Astrocyte (in vitro differentiated cells and primary cell): Measurements from ENCODE around the gene SAMD4A. TPM values are rescaled to one million over a fixed set of nuclear protein-coding genes. Genes with fewer than 3 reads are reported as not detected.
A peak's percentile ranks its signal among the peaks of the same experiment; 100 is the strongest.

Experiments
- DNase-seq: peaks from one replicate; pipeline ENCODE4 v3.0.0-alpha.2; 2010; ENCODE audit warnings: low read depth
- FAIRE-seq: peaks from 2 replicates; lab custom pipeline; 2011; peaks lifted over from hg19 to GRCh38; lab: Jason Lieb, UNC
- H2AFZ ChIP-seq: 2 replicates; pipeline ENCODE4 v1.6.0; 2012; ENCODE audit warnings: low read depth, low read length, inconsistent platforms
- H3K27ac ChIP-seq: 2 replicates; pipeline ENCODE4 v1.5.1; 2011; ENCODE audit warnings: low read depth, low read length, inconsistent platforms
- H3K27me3 ChIP-seq: 2 replicates; pipeline ENCODE4 v1.6.0; 2011; ENCODE audit warnings: low read length, inconsistent platforms; ENCODE audit not compliant: insufficient read depth
- H3K36me3 ChIP-seq: 2 replicates; pipeline ENCODE4 v1.5.1; 2011; ENCODE audit warnings: low read length, inconsistent platforms; ENCODE audit not compliant: insufficient read depth
- H3K4me1 ChIP-seq: 2 replicates; pipeline ENCODE4 v1.5.1; 2011; ENCODE audit warnings: low read length, inconsistent platforms; ENCODE audit not compliant: insufficient read depth
- H3K4me2 ChIP-seq: 2 replicates; pipeline ENCODE4 v1.6.0; 2012; ENCODE audit warnings: low read length, inconsistent platforms
- H3K4me3 ChIP-seq: 2 replicates; pipeline ENCODE4 v1.5.1; 2011; ENCODE audit warnings: low read depth, mild to moderate bottlenecking, low read length, inconsistent platforms; ENCODE audit not compliant: insufficient read depth
- H3K79me2 ChIP-seq: 2 replicates; pipeline ENCODE4 v1.6.0; 2012; ENCODE audit warnings: mild to moderate bottlenecking, low read length, inconsistent platforms; ENCODE audit not compliant: insufficient read depth
- H3K9ac ChIP-seq: 2 replicates; pipeline ENCODE4 v1.6.0; 2012; ENCODE audit warnings: mild to moderate bottlenecking, low read length, inconsistent platforms
- H3K9me3 ChIP-seq: 2 replicates; pipeline ENCODE4 v1.5.1; 2012; ENCODE audit warnings: low read depth, mild to moderate bottlenecking, low read length, inconsistent platforms; ENCODE audit not compliant: insufficient read depth
- H4K20me1 ChIP-seq: 2 replicates; pipeline ENCODE4 v1.6.0; 2012; ENCODE audit warnings: low read length, inconsistent platforms; ENCODE audit not compliant: insufficient read depth
- H3K27ac Mint-ChIP-seq: one replicate; pipeline ENCODE4 v1.8.0; 2021; ENCODE audit warnings: mild to moderate bottlenecking, mixed read lengths; ENCODE audit not compliant: unreplicated experiment
- H3K27me3 Mint-ChIP-seq: one replicate; pipeline ENCODE4 v1.8.0; 2021; ENCODE audit warnings: low read depth, mixed read lengths; ENCODE audit not compliant: unreplicated experiment
- H3K36me3 Mint-ChIP-seq: one replicate; pipeline ENCODE4 v1.8.0; 2021; ENCODE audit warnings: low read depth, mixed read lengths; ENCODE audit not compliant: unreplicated experiment
- H3K4me1 Mint-ChIP-seq: one replicate; pipeline ENCODE4 v1.8.0; 2021; ENCODE audit warnings: low read depth, mixed read lengths; ENCODE audit not compliant: unreplicated experiment
- H3K4me3 Mint-ChIP-seq: one replicate; pipeline ENCODE4 v1.8.0; 2021; ENCODE audit warnings: mild to moderate bottlenecking, moderate library complexity, mixed read lengths; ENCODE audit not compliant: unreplicated experiment
- H3K9me3 Mint-ChIP-seq: one replicate; pipeline ENCODE4 v1.8.0; 2021; ENCODE audit warnings: mild to moderate bottlenecking, mixed read lengths; ENCODE audit not compliant: unreplicated experiment
- CTCF ChIP-seq: IDR thresholded peaks from 2 replicates; pipeline ENCODE4 v1.5.1; 2011; ENCODE audit warnings: low read depth, mild to moderate bottlenecking, inconsistent platforms, low read length, moderate library complexity; ENCODE audit not compliant: insufficient read depth
- EZH2 ChIP-seq: IDR thresholded peaks from 2 replicates; pipeline ENCODE4 v1.6.1; 2012; ENCODE audit warnings: mild to moderate bottlenecking, low read length, inconsistent platforms; ENCODE audit not compliant: insufficient read depth
- total RNA-seq: library from RNA; stranded (reverse); gene quantifications from 2 replicates; pipeline ENCODE4 v1.2.1, GENCODE V29; 2021

Gene SAMD4A
- total RNA-seq, 1 donor from 2014 or later, result 68.2 TPM

DNA sequence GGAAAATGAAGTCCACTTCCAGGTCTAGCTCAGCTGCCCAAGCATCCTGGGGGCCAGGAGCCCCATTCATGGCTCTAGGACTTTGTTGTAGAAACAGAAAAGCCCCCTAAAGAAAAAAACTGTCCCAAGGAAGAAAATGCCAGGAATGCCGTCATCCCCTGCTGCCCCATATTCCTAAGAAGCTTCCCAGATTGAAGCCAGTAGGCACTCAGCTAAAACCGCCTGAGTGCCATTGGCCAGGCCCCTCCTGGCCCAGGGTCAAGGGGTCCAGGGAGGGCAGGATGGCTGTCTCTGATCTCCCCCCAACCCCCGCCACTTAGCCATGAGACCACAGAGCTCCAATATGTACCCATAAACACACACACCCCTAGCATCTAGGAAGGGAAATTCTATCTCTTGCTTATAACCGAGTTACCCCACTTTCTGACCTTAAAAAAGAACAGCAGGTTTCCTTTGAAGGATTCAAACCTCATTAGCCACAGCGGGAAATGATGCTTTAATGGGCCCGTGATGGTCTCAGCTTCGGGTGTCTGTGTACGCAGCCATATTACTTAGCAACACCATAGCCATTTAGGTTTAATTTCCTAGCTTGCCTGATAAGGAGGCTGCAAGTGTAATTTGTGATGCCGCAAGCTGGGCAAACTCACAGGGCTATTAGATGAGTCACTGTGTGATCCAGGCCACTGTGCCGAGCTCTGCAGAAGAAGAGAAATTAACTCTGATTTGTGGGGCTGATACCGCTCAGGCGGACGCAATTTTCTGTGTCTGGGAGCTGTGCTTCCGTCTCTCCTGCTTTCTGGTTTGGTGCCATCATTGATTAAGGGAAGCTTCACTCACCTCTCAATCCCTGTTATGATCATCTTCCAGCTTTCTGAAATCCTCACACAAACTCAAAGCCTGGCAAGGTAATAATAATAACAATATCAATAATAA lies 251.5 kb downstream of the SAMD4A start:
- peaks cover 5% of the 10 kb centered on the region for H3K27me3 ChIP-seq
- H3K4me1 Mint-ChIP-seq, result peaks cover 8% of the 10 kb centered on the region
- peak overlapping the region; percentile 17 for H3K9ac ChIP-seq
- no peaks in the 10 kb centered on the region for H4K20me1 ChIP-seq
- no peak overlapping the region for H3K27ac Mint-ChIP-seq
- no peaks in the 10 kb centered on the region for H3K79me2 ChIP-seq
- no peak overlapping the region for H3K27ac ChIP-seq
- DNase-seq (peak; percentile 95), FAIRE-seq (peak; percentile 87)
- no peaks in the 10 kb centered on the region for H3K36me3 Mint-ChIP-seq
- peak overlapping the region; percentile 66 for H3K4me2 ChIP-seq
- TF ChIP-seq CTCF (no peak), EZH2 (no peak)
- no peaks in the 10 kb centered on the region for H3K36me3 ChIP-seq
- no peak overlapping the region for H3K4me3 Mint-ChIP-seq
- H3K9me3 ChIP-seq, result peaks cover 10% of the 10 kb centered on the region
- no peak overlapping the region for H3K4me3 ChIP-seq
- peak overlapping the region; percentile 32 for H2AFZ ChIP-seq
- peaks cover 11% of the 10 kb centered on the region for H3K27me3 Mint-ChIP-seq
- peaks cover 8% of the 10 kb centered on the region for H3K4me1 ChIP-seq
- peaks cover 10% of the 10 kb centered on the region for H3K9me3 Mint-ChIP-seq

- DNase-seq (no peak), FAIRE-seq (no peak)
- no peaks in the 10 kb centered on the region for H4K20me1 ChIP-seq
- H3K79me2 ChIP-seq, result no peaks in the 10 kb centered on the region
- H3K27ac ChIP-seq, result no peak overlapping the region
- no peak overlapping the region for H2AFZ ChIP-seq
- H3K4me1 ChIP-seq, result peaks cover 8% of the 10 kb centered on the region
- peaks cover 5% of the 10 kb centered on the region for H3K27me3 ChIP-seq
- H3K9me3 ChIP-seq, result peaks cover 10% of the 10 kb centered on the region
- TF ChIP-seq EZH2 (no peak), CTCF (no peak)
- H3K27ac Mint-ChIP-seq, result no peak overlapping the region
- H3K36me3 ChIP-seq, result no peaks in the 10 kb centered on the region
- no peaks in the 10 kb centered on the region for H3K36me3 Mint-ChIP-seq
- H3K4me2 ChIP-seq, result no peak overlapping the region
- H3K4me3 ChIP-seq, result no peak overlapping the region
- no peak overlapping the region for H3K4me3 Mint-ChIP-seq
- peaks cover 12% of the 10 kb centered on the region for H3K27me3 Mint-ChIP-seq
- H3K9me3 Mint-ChIP-seq, result peaks cover 20% of the 10 kb centered on the region
- no peak overlapping the region for H3K9ac ChIP-seq
- H3K4me1 Mint-ChIP-seq, result peaks cover 8% of the 10 kb centered on the region
Observed at GRCh38 chr14:54822685-54823084, 255.8 kb downstream of the SAMD4A start.
